Measurements from ENCODE around the gene ONECUT2. TPM values are rescaled to one million over a fixed set of nuclear protein-coding genes. Genes with fewer than 3 reads are reported as not detected.

ONECUT2 gene
- total and polyA plus RNA-seq, 2 donors from 2014 or later, result 0.02 to 0.22 TPM

- no peaks in the 10 kb centered on the region for H3K27me3 ChIP-seq (ENCODE audit: control insufficient read depth, insufficient read depth, low read length)
- intact Hi-C loops (cut with DNase I), result no loop called here
- no peak overlapping the region for H3K9ac ChIP-seq (ENCODE audit: low read length in 3 of 3)
- no peak for DNase-seq
- no peaks in the 10 kb centered on the region for H3K36me3 ChIP-seq (ENCODE audit: control insufficient read depth in 2 of 3, insufficient read depth in 3 of 3, low read length in 3 of 3)
- no peak overlapping the region for H3K27ac ChIP-seq (ENCODE audit: low read depth in 2 of 2, low read length in 2 of 2)
- TF ChIP-seq CTCF (IDR thresholded peaks at IDR 0.05; ENCODE audit: borderline replicate concordance, extremely low read depth, insufficient read depth), result no peak
- no peaks in the 10 kb centered on the region for H3K9me3 ChIP-seq (ENCODE audit: control insufficient read depth in 2 of 3, insufficient read depth in 1 of 3, low read length in 3 of 3)
- no peak overlapping the region for H3K4me3 ChIP-seq (ENCODE audit: low read length in 3 of 3)
- FAIRE-seq, result no peak
- H3K4me1 ChIP-seq (ENCODE audit: control insufficient read depth in 2 of 3, insufficient read depth in 2 of 3, low read depth in 1 of 3, low read length in 3 of 3), result no peaks in the 10 kb centered on the region
Observed at GRCh38 chr18:57480733-57481132, 45.6 kb downstream of the ONECUT2 start.

- H3K27ac ChIP-seq (ENCODE audit: low read depth in 2 of 2, low read length in 2 of 2), result no peak overlapping the region
- FAIRE-seq (no peak), DNase-seq (no peak)
- H3K9ac ChIP-seq (ENCODE audit: low read length in 3 of 3), result no peak overlapping the region
- intact Hi-C loops (cut with DNase I), result no loop called here
- no peaks in the 10 kb centered on the region for H3K9me3 ChIP-seq (ENCODE audit: control insufficient read depth in 2 of 3, insufficient read depth in 1 of 3, low read length in 3 of 3)
- H3K4me1 ChIP-seq (ENCODE audit: control insufficient read depth in 2 of 3, insufficient read depth in 2 of 3, low read depth in 1 of 3, low read length in 3 of 3), result no peaks in the 10 kb centered on the region
- no peaks in the 10 kb centered on the region for H3K27me3 ChIP-seq (ENCODE audit: control insufficient read depth, insufficient read depth, low read length)
- no peaks in the 10 kb centered on the region for H3K36me3 ChIP-seq (ENCODE audit: control insufficient read depth in 2 of 3, insufficient read depth in 3 of 3, low read length in 3 of 3)
- no peak for TF ChIP-seq CTCF (IDR thresholded peaks at IDR 0.05; ENCODE audit: borderline replicate concordance, extremely low read depth, insufficient read depth)
- H3K4me3 ChIP-seq (ENCODE audit: low read length in 3 of 3), result no peak overlapping the region
Observed at GRCh38 chr18:57497372-57498294, 62.5 kb downstream of the ONECUT2 start.

DNA sequence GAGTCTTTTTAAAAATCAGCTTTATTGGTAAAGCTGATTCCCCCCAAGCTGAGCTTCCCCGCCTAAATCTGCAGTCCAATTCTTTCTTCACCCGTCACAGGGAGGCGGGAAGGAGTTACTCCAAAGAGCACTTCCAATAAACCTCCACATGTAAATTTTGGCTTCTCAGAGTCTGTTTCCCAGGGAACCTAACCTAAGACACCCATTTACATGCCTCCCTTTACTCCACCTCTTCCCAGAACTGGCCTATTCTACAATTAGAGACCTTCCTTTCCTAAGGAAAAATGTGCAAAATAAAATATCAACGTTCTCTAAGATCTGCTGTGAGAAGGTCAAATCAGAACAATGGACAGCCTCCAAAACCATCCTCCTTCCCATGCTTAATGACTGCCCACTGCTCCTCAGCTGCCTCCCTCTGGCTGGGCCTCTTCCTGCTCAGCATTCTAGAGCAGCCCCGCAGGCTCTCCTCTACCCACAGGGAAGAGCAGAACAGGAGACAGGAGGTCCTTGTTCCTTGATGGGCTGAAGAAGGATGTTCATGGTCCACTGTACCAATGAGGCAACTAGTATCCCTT is 63.6 kb downstream of the ONECUT2 start:
- no peaks in the 10 kb centered on the region for H3K9me3 ChIP-seq (ENCODE audit: control insufficient read depth in 2 of 3, insufficient read depth in 1 of 3, low read length in 3 of 3)
- no peak overlapping the region for H3K4me3 ChIP-seq (ENCODE audit: low read length in 3 of 3)
- no peak for TF ChIP-seq CTCF (IDR thresholded peaks at IDR 0.05; ENCODE audit: borderline replicate concordance, extremely low read depth, insufficient read depth)
- FAIRE-seq, result no peak
- no peaks in the 10 kb centered on the region for H3K27me3 ChIP-seq (ENCODE audit: control insufficient read depth, insufficient read depth, low read length)
- H3K9ac ChIP-seq (ENCODE audit: low read length in 3 of 3), result no peak overlapping the region
- DNase-seq, result no peak
- no peaks in the 10 kb centered on the region for H3K36me3 ChIP-seq (ENCODE audit: control insufficient read depth in 2 of 3, insufficient read depth in 3 of 3, low read length in 3 of 3)
- intact Hi-C loops (cut with DNase I), result no loop called here
- H3K4me1 ChIP-seq (ENCODE audit: control insufficient read depth in 2 of 3, insufficient read depth in 2 of 3, low read depth in 1 of 3, low read length in 3 of 3), result no peaks in the 10 kb centered on the region
- H3K27ac ChIP-seq (ENCODE audit: low read depth in 2 of 2, low read length in 2 of 2), result no peak overlapping the region
